Neural cell (in vitro differentiated cells): Measurements from ENCODE around the gene ASF1B. TPM values are rescaled to one million over a fixed set of nuclear protein-coding genes. Genes with fewer than 3 reads are reported as not detected.

Experiments
- H2AFZ ChIP-seq: fragments of 200-600, 300-800 bp; sonication (generic), shearing (Covaris generic); 2 replicates; pipeline ENCODE4 v1.6.0; 2014; ENCODE audit warnings: low read depth, mild to moderate bottlenecking, antibody characterized with exemption, low read length, moderate library complexity
- H3F3A ChIP-seq: fragments of 200-600 bp; shearing (Covaris generic); 2 replicates; pipeline ENCODE4 v1.6.1; 2016; ENCODE audit warnings: mild to moderate bottlenecking, moderate library complexity, mixed read lengths, antibody characterized with exemption, low read length; ENCODE audit not compliant: insufficient read depth, poor library complexity, severe bottlenecking
- H3K27ac ChIP-seq: fragments of 200-600, 300-800 bp; sonication (generic), shearing (Covaris generic); 2 replicates; pipeline ENCODE4 v1.5.1; 2014; ENCODE audit warnings: mild to moderate bottlenecking, low read length, moderate library complexity
- H3K27me3 ChIP-seq: fragments of 300-800, 200-600 bp; sonication (generic), shearing (Covaris generic); 2 replicates; pipeline ENCODE4 v1.6.0; 2014; ENCODE audit warnings: mild to moderate bottlenecking, low read depth, low read length, moderate library complexity; ENCODE audit not compliant: insufficient read depth
- H3K36me3 ChIP-seq: fragments of 300-800, 200-600 bp; sonication (generic), shearing (Covaris generic); 2 replicates; pipeline ENCODE4 v1.5.1; 2014; ENCODE audit warnings: mild to moderate bottlenecking, antibody characterized with exemption, low read length, moderate library complexity; ENCODE audit not compliant: insufficient read depth
- H3K4me2 ChIP-seq: fragments of 300-800, 200-600 bp; sonication (generic), shearing (Covaris generic); 2 replicates; pipeline ENCODE4 v1.6.0; 2014; ENCODE audit warnings: mild to moderate bottlenecking, low read length
- H3K4me3 ChIP-seq: fragments of 300-800, 200-600 bp; sonication (generic), shearing (Covaris generic); 2 replicates; pipeline ENCODE4 v1.5.1; 2014; ENCODE audit warnings: mild to moderate bottlenecking, low read length, moderate library complexity
- H3K79me2 ChIP-seq: fragments of 200-600 bp; shearing (Covaris generic); replicated peaks from 2 replicates; pipeline ENCODE4 v1.6.0; 2014; ENCODE audit warnings: mild to moderate bottlenecking, low read length, moderate library complexity; ENCODE audit not compliant: insufficient read depth
- H3K9ac ChIP-seq: fragments of 300-800, 200-600 bp; sonication (generic), shearing (Covaris generic); 2 replicates; pipeline ENCODE4 v1.6.1; 2016; ENCODE audit warnings: mild to moderate bottlenecking, low read length, mixed read lengths
- H3K9me2 ChIP-seq: fragments of 200-600 bp; shearing (Covaris generic); 2 replicates; pipeline ENCODE4 v1.6.1; 2016; ENCODE audit warnings: mild to moderate bottlenecking, low read length, mixed read lengths; ENCODE audit not compliant: insufficient read depth
- H3K9me3 ChIP-seq: fragments of 200-600, 300-800 bp; sonication (generic), shearing (Covaris generic); 2 replicates; pipeline ENCODE4 v1.6.1; 2016; ENCODE audit warnings: mild to moderate bottlenecking, mixed run types, low read length, moderate library complexity, mixed read lengths
- H4K20me1 ChIP-seq: fragments of 200-600 bp; shearing (Covaris generic); 2 replicates; pipeline ENCODE4 v1.6.1; 2016; ENCODE audit warnings: mild to moderate bottlenecking, mixed run types; ENCODE audit not compliant: insufficient read depth
- CTCF ChIP-seq: fragments of 450-650 bp; IDR thresholded peaks from 2 replicates; pipeline ENCODE4 v1.5.1; 2014; ENCODE audit warnings: antibody characterized with exemption, mild to moderate bottlenecking, moderate library complexity; ENCODE audit not compliant: poor library complexity, severe bottlenecking
- EP300 ChIP-seq: fragments of 450-650 bp; conservative IDR thresholded peaks from 2 replicates; pipeline ENCODE4 v1.6.1; 2014; ENCODE audit warnings: antibody characterized with exemption, mild to moderate bottlenecking, moderate library complexity; ENCODE audit not compliant: poor library complexity, severe bottlenecking
- EZH2 ChIP-seq: fragments of 200-600, 300-800 bp; shearing (Covaris generic), sonication (generic); IDR thresholded peaks from 2 replicates; pipeline ENCODE4 v1.6.1; 2014; ENCODE audit warnings: antibody characterized with exemption, low read length, borderline replicate concordance, mild to moderate bottlenecking; ENCODE audit not compliant: insufficient read depth, poor library complexity, severe bottlenecking
- MXI1 ChIP-seq: fragments of 450-650 bp; conservative IDR thresholded peaks from 2 replicates; pipeline ENCODE4 v1.6.1; 2014; ENCODE audit warnings: antibody characterized with exemption, mild to moderate bottlenecking; ENCODE audit not compliant: poor library complexity, severe bottlenecking
- POLR2AphosphoS5 ChIP-seq: IDR thresholded peaks from 2 replicates; pipeline ENCODE4 v1.6.1; 2012
- RAD21 ChIP-seq: fragments of 450-650 bp; conservative IDR thresholded peaks from 2 replicates; pipeline ENCODE4 v1.6.1; 2014; ENCODE audit warnings: antibody characterized with exemption, mild to moderate bottlenecking, moderate library complexity
- REST ChIP-seq: IDR thresholded peaks from 2 replicates; pipeline ENCODE4 v1.6.1; 2012; ENCODE audit warnings: borderline replicate concordance
- SMC3 ChIP-seq: fragments of 450-650 bp; conservative IDR thresholded peaks from 2 replicates; pipeline ENCODE4 v1.6.1; 2014; ENCODE audit warnings: antibody characterized with exemption, mild to moderate bottlenecking, moderate library complexity; ENCODE audit not compliant: poor library complexity
- TAF1 ChIP-seq: IDR thresholded peaks from 2 replicates; pipeline ENCODE4 v1.6.1; 2012; ENCODE audit warnings: low read depth
- polyA plus RNA-seq: library from polyadenylated mRNA; depleted of rRNA; stranded (reverse); fragments of >200 nt; gene quantifications from 2 replicates; pipeline ENCODE4 v1.2.3, GENCODE V29; 2014

ASF1B gene
- polyA plus RNA-seq, 1 donor from 2014 or later: 0.32 TPM

DNA sequence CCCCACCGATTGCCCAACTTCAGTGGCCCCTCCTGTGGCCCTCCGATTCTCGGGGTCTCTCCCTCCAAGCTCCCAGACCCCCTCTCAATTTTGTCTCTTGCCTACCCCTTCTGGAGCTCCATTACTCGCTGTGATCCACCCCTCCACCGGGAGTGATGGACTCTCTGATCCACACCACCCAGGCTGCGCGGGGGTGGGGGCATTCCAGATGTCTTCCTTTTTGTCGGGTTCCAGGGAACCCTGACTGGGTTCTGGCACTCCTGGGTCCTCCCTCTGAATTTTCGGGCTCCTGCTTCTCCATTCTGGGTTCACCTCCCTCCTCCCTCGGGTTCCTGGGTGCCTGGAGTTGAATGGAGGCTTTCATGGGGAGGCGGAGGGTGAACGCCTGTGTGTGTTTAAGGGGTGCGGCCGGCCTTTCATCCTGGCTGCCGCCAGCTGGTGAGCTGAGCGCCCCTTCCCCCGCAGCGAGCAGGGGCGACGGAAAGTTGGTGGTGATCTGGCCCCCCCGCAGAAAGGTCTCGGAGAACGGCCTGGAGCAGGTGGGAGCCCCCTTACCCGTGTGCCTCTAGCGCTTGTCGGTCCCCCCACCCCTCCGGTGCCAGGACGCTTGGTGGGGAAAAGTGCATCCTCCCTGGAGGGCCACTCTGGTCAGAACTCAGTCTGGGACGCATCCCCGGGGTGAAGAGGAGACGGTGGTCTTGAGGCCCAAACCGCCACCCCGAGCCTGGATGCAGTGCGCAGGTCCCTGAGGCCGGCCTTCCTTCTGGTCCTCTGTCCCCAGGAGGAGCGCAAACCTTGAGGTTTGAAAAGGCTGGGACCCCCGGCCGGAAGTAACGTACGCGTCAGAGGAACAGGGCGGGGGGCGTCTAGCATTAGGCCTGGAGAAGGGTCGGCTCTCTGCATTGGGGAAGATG lies 62.2 kb downstream of the ASF1B start:
- Histone ChIP-seq H3K79me2 (no peaks in the 10 kb centered on the region), H3K4me3 (peak overlapping the region; percentile 87), H3F3A (no peaks in the 10 kb centered on the region), H4K20me1 (no peaks in the 10 kb centered on the region), H3K36me3 (no peaks in the 10 kb centered on the region), H2AFZ (peak overlapping the region; percentile 60), H3K27me3 (peaks cover 15% of the 10 kb centered on the region), H3K9me3 (no peaks in the 10 kb centered on the region), H3K9ac (peak overlapping the region; percentile 69), H3K27ac (peak overlapping the region; percentile 53), H3K4me2 (peak overlapping the region; percentile 84), H3K9me2 (no peaks in the 10 kb centered on the region)
- TF ChIP-seq EZH2 (no peak), MXI1 (no peak), SMC3 (no peak), RAD21 (no peak), POLR2AphosphoS5 (no peak), CTCF (no peak), EP300 (no peak), REST (no peak), TAF1 (no peak)

DNA sequence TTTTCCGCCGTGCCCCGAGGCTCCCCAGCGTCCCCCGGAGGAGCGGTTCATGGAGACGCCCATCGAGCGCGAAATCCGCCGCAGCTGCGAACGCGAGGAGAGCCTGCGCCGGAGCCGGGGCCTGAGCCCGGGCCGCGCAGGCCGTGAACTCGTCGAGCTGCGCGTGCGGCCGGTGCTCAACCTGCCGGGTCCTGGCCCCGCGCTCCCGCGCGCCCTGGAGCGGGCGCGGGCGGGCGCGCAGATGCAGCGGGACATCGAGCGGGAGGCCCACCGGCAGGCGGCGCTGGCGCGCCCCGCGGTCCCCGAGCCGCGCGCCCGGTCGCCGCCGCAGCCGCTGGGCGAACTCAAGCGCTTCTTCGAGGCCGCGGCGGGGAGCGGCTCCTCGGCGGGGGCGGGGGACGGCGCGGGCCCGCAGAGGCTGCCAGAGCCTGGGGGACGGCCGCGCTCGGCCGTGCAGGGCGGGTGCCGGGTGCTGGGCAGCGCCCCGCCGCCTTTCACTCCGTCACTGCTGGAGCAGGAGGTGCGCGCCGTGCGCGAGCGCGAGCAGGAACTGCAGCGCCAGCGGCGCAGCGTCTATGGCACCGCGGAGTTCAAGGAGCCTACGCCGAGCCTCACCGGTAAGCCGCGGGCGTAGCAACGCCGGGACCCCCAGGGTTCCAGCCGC lies 63.0 kb downstream of the ASF1B start:
- no peaks in the 10 kb centered on the region for H3K79me2 ChIP-seq
- H3K9ac ChIP-seq: peak overlapping the region; percentile 69
- H3K4me3 ChIP-seq: peak overlapping the region; percentile 87
- TF ChIP-seq SMC3: peak; percentile 65
- TF ChIP-seq EZH2: no peak
- TF ChIP-seq CTCF: peak; percentile 84
- TF ChIP-seq TAF1: peak; percentile 36
- peak; percentile 22 for TF ChIP-seq POLR2AphosphoS5
- TF ChIP-seq MXI1: peak; percentile 69
- no peak for TF ChIP-seq RAD21
- peak; percentile 16 for TF ChIP-seq REST
- TF ChIP-seq EP300: no peak
- peaks cover 15% of the 10 kb centered on the region for H3K27me3 ChIP-seq
- no peaks in the 10 kb centered on the region for H3K9me3 ChIP-seq
- peak overlapping the region; percentile 84 for H3K4me2 ChIP-seq
- H4K20me1 ChIP-seq: no peaks in the 10 kb centered on the region
- H2AFZ ChIP-seq: peak overlapping the region; percentile 60
- H3K27ac ChIP-seq: peak overlapping the region; percentile 53
- no peaks in the 10 kb centered on the region for H3F3A ChIP-seq
- no peaks in the 10 kb centered on the region for H3K36me3 ChIP-seq
- no peaks in the 10 kb centered on the region for H3K9me2 ChIP-seq
